ENCODE measurements around the gene CASP6.
A peak's percentile ranks its signal among the peaks of the same experiment; 100 is the strongest.

Gene CASP6

GRCh38 chr4:109702950-109703663, at the start of gene CASP6:
Gene CASP6 (minus strand): TSS chr4:109703445. CDS start chr4:109703395, 50 bp downstream.
- peak; percentile 65 for DNase-seq

GRCh38 chr4:109752525-109752924, 49.3 kb upstream of the CASP6 start:
- DNase-seq = no peak

DNA sequence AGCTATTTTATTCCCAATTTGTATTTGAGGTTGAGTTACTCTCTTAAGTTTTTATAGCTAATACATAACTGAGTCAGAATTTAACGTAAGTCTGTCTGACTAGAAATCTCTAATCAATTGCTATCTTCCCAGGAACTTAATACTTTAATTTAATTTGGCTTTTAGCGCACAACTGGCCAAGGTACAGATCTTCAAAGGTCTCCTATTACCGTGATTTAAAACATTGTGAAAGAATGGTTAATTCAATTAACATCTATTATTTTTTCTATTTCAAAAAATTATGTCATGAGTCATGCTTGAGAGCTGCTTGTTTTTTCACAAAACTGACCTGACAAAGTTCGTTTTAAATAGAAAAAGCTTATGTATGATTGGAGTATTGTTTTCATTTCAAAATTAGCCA, 48.6 kb upstream of the CASP6 start:
- DNase-seq = no peak

DNA sequence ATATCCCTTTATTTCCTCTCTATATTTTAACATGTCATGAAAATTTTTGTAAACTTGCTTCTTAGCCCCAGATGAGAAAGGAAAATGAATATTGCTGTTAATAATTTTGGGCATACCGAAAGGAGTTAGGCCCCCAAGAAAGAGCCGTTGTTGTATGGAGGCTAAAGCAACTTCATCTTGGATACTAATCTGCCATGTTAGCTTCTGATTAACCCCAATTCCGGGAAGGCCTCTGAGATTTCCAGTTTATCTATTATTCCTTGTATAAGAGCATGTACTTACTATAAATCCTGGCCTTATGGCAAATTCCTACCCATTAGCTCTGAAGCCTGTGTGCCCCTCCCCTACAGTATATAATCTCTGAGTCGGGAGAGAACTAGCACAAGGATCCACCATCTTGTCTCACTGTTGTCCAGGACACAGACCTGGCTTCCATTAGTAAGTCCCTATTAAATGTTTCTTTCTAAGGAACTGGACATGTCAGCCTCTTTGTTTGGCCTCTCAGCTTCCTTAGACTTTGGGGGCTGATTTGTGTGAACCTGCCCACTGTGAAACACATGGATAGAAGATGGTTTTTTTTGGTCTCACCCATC, 47.5 kb upstream of the CASP6 start:
- DNase-seq = no peak

DNA sequence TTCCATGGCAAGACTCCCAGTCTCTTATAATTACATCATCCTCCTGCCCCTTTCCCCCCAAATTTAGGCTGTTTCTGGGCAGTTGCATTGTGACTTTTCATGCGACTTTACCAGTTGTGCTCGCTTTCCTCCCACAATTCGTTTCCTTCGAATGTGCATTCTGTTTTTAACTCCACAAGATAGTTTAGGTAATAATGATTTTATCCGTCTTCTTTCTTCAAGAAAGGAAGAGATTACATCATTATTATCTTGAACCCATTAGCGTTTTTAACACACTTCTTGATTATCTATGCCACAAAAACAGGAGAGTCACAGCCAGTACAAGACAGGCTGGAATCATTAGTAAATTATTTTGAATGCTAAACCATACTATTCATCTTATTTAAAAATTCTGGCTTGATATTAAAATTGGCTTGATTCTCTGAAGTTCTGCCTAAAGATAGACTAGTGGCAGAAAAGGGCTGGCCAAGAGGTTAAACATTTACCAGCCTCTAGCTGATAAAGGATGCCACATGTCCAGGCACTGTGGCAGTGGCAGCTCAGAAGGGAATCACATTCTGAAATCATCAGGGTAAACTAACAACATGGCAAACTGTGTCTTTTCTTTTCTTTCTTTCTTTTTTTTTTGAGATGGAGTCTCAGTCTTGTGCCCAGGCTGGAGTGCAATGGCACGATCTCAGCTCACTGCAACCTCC, 46.3 kb upstream of the CASP6 start:
- no peak for DNase-seq

DNA sequence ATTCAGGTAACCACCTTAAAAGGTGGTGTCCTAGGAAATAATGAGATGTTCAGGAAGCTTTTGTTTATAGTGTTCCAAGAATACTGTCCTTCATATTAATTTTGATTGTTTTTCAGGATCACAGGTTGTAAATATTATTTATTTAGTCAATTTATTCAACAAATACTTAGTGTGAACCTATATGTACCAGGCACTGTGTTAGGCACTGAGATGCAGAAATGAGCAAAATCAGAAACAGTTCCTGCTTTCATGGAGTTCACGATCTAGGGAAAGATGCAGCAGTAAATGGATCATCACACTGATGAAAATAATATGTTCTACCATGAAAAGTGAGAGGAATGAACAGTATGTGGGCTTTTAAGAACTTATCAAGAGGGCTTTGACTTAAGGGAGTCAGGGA, 44.9 kb upstream of the CASP6 start:
- DNase-seq = no peak

- DNase-seq = no peak
These were observed 43.5 kb upstream of the CASP6 start for GRCh38 chr4:109746728-109747127.

- DNase-seq = no peak
These were observed 42.6 kb upstream of the CASP6 start for GRCh38 chr4:109745830-109746229.

DNA sequence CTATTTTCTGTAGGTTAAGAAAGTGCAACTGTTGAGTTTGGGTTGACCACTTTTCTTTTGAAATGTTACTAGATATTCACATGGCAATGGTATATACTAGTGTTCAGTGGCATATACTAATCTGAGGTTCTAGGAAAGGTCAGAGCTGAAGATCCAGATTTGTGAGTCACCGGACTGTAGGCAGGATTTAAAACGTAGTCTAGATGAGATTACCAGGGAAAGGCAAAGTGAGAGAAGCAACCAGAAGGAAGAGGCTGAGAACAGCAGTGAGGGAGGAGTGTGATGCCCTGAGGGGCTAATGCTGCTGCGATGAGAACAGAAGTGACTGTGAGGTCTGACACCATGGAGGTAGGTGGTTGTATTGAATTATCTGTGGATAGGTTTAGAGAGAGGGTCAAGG, 36.3 kb upstream of the CASP6 start:
- no peak for DNase-seq

DNA sequence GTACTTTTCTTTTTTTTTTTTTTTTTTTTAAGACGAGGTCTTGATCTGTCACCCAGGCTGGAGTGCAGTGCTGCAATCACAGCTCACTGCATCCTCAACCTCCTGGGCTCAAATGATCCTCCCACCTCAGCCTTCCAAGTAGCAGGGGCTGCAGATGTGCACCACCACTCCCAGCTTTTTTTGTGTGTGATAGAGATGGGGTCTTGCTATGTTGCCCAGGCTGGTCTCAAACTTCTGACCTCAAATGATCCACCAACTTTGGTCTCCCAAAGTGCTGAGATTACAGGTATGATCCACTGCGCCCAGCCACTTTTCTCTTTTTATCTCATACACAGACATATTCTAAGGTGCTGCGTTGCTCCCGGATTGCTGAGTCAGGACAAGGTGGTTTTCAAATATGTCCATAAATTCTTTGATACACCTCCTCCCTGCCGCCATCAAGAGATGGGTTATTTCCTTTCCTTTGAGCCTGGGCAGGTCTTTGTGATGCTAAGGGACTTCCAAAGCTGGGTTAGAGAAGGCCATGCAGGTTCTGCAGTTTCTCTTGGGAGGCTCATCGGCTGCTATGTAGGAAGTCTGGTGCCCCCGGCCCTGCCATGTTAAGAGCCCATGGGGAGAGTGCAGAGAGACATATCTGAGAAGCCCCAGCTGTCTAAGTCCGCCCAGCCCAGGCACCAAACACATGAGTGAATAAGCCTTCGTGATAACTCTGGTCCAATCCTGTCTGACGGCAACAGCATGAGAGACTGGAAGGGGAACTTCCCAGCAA, 35.0 kb upstream of the CASP6 start:
- DNase-seq = no peak

DNA sequence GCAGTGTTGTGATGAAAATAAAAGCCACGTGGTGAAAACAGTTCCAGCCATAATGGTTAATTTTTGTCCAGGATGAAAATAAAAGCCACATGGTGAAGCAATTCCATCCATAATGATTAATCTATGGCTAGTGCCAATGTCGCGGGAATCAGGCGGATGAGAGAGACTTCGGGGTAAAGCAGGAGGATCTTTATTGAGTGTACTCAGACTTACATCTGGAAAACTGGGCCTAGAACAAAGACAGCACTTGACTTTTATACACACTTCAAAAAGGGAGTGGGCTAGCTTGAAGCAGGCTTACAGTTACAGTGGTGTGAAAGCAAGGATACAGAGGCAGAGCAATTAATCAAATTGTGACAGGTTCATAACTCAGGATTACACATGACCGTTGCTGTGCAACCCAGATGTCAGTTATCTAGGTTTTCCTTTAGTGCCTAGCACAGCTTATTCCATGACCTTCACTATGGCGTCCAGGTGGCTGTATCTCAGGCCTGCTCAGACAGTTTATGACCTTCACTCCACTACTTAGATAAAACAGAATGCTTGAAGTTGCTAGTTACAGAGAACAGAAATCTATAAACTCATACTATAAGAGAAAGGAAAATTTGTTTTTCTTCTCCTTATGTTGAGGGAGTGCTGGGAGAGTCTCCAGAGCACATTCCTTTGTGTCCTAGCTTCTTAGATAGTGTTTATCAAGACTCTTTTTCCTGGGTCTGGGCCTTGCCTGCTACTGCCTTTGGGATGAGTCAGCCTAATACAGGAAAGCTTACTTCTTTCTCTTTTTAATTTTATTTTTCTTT, 32.5 kb upstream of the CASP6 start:
- no peak for DNase-seq

DNA sequence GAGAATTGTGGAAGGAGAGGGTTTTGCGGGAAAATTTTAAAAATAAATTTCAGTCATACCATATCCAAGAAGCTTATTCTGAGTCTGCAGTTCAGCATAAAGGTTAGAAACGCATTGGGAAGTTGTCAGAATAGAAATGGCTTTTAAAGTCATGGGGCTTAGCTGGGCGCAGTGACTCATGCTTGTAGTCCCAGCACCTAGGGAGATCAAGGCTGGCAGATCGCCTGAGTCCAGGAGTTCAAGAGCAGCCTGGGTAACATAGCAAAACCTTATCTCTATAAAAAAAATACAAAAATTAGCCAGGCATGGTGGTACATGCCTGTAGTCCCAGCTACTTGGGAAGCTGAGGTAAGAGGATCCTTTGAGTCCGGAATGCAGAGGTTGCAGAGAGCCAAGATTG, 30.5 kb upstream of the CASP6 start:
- DNase-seq = no peak

GRCh38 chr4:109730619-109731545, 27.6 kb upstream of the CASP6 start:
- DNase-seq = no peak

DNA sequence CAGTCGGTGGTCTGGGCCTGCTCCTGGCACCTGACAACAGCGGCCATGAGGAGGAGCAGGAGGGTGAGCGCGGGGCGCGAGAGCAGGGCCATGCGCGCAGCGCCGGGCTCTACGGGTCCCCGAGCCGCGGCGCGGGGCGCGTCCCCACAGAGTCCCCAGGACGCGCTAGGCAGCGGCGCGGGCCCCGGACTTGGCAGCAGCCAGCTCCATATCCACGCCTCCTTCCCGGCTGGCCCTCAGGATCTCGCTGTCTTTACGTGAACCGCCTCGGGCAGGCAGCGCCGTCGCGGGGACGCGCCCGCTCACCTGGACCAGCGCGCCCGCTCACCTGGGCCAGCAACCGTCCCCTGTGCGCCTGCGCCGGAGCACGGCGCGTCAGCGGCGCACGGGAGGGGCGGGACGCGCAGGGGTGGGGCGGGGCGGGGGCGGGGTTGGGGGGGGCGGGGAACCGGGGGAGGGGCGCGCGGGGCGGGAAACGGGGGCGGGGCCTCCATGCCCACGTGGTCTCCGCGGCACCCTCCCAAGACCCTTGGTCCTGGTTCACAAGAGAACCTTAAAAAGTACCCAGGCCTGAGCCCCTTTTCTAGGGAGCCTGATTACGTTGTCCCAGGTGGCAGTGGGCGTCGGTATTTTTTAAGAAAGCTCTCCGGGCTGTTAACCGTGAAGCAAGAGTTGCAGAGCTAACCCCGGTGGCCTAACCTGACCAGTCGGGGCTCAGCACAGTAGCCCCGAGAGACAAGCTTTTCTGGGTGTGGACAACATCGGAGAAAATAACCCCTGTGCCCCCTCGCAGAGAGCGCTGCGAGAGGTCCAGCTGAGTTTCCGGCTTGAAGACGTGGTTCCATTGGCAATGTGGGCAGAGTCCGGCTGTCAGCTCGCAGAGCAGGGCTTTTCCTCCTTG, 26.7 kb upstream of the CASP6 start, which contains the start of gene PLA2G12A:
TSS of gene PLA2G12A (minus strand) at position 353 of the 901 bp plus-strand sequence. CDS start at position 92, 261 bp downstream.
- peak; percentile 81 for DNase-seq

GRCh38 chr4:109729117-109729717, 26.0 kb upstream of the CASP6 start:
- no peak for DNase-seq

- no peak for DNase-seq
These were observed 25.1 kb upstream of the CASP6 start for GRCh38 chr4:109728385-109728784.

DNA sequence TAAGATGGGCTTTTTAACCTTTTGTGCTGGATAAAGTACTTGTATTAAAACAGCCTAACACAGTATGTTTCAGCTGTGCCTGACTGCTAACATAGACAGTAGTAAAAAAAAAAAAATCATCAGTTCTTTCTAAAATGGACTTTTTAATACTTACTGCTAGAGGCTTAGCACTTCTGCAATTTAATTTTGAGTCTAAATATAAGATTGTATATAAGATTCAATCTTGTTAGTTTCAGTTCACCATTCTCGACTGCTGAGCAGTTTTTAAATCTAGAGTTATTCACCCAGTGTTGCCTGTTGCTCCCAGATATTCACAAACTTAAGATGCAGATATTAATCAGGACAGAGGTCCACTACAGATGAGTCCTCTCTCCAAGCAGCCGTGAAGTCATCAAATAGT, 19.9 kb upstream of the CASP6 start:
- DNase-seq = no peak

- no peak for DNase-seq
These were observed 19.1 kb upstream of the CASP6 start for GRCh38 chr4:109722357-109722756.

GRCh38 chr4:109721033-109721432, 17.8 kb upstream of the CASP6 start:
- no peak for DNase-seq

DNA sequence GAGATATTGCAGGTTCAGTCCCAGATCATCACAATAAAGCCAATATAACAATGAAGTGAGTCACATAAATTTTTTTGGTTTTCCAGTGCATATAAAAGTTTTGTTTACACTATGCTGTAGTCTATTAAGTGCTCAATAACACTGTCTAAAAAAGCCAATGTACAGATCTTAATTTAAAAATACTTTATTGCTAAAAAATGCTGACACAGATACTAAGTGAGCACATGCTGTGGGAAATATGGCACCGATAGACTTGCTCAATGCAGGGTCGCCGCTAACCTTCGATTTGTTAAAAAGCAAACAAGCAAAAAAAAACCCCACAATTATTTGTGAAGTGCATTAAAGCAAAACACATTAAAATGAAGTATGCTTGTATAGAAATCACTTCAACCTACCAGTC, 16.4 kb upstream of the CASP6 start:
- no peak for DNase-seq
